Measurements from ENCODE around the gene ACSL3. TPM values are rescaled to one million over a fixed set of nuclear protein-coding genes. Genes with fewer than 3 reads are reported as not detected.
"Not testable (repeated sequence)": the region's sequence is repeated elsewhere in the genome, so short reads cannot be mapped to it uniquely, and the experiment has no call there.

Gene ACSL3
- 65.8 and 150 TPM in 2 replicates for total RNA-seq

- peak; percentile 72 for DNase-seq (ENCODE audit: low read depth)
Observed at GRCh38 chr2:222860740-222861410, at the start of gene ACSL3. Gene ACSL3, plus strand, starts transcription at chr2:222861036. Its CDS starts 47,737 bp downstream, at chr2:222908773.

GRCh38 chr2:222811828-222812227, 49.0 kb upstream of the ACSL3 start:
- DNase-seq (ENCODE audit: low read depth): no peak

- DNase-seq (ENCODE audit: low read depth): peak; percentile 33
Observed at GRCh38 chr2:222813177-222813843, 47.5 kb upstream of the ACSL3 start.

- DNase-seq (ENCODE audit: low read depth): peak; percentile 86
Observed at GRCh38 chr2:222819722-222820333, 41.0 kb upstream of the ACSL3 start.

GRCh38 chr2:222823183-222823930, 37.5 kb upstream of the ACSL3 start:
- no peak for DNase-seq (ENCODE audit: low read depth)

- DNase-seq (ENCODE audit: low read depth): peak; percentile 41
Observed at GRCh38 chr2:222825031-222825430, 35.8 kb upstream of the ACSL3 start.

GRCh38 chr2:222827417-222827816, 33.4 kb upstream of the ACSL3 start:
- peak; percentile 30 for DNase-seq (ENCODE audit: low read depth)

- no peak for DNase-seq (ENCODE audit: low read depth)
Observed at GRCh38 chr2:222828572-222828971, 32.3 kb upstream of the ACSL3 start.

GRCh38 chr2:222830164-222830563, 30.7 kb upstream of the ACSL3 start:
- no peak for DNase-seq (ENCODE audit: low read depth)

GRCh38 chr2:222833410-222833809, 27.4 kb upstream of the ACSL3 start:
- no peak for DNase-seq (ENCODE audit: low read depth)

GRCh38 chr2:222835143-222835822, 25.6 kb upstream of the ACSL3 start:
- DNase-seq (ENCODE audit: low read depth): peak; percentile 57

GRCh38 chr2:222835823-222836151, 25.0 kb upstream of the ACSL3 start:
- no peak for DNase-seq (ENCODE audit: low read depth)

- DNase-seq (ENCODE audit: low read depth): peak; percentile 91
Observed at GRCh38 chr2:222837643-222838056, 23.2 kb upstream of the ACSL3 start.

GRCh38 chr2:222840060-222840802, 20.6 kb upstream of the ACSL3 start:
- DNase-seq (ENCODE audit: low read depth): no peak

GRCh38 chr2:222842491-222843174, 18.2 kb upstream of the ACSL3 start:
- peak; percentile 77 for DNase-seq (ENCODE audit: low read depth)

GRCh38 chr2:222844323-222844722, 16.5 kb upstream of the ACSL3 start:
- DNase-seq (ENCODE audit: low read depth): peak; percentile 88

GRCh38 chr2:222845314-222845713, 15.5 kb upstream of the ACSL3 start:
- not testable (repeated sequence) for DNase-seq (ENCODE audit: low read depth)

GRCh38 chr2:222846003-222846402, 14.8 kb upstream of the ACSL3 start:
- DNase-seq (ENCODE audit: low read depth): no peak

GRCh38 chr2:222848031-222848430, 12.8 kb upstream of the ACSL3 start:
- DNase-seq (ENCODE audit: low read depth): not testable (repeated sequence)

- no peak for DNase-seq (ENCODE audit: low read depth)
Observed at GRCh38 chr2:222848862-222849261, 12.0 kb upstream of the ACSL3 start.

All from renal cortical epithelial cell (primary cell).